HepG2 (cell line): ENCODE results near the gene HCAR1. TPM values are rescaled to one million over a fixed set of nuclear protein-coding genes. Genes with fewer than 3 reads are reported as not detected.
"Not testable (repeated sequence)": the region's sequence is repeated elsewhere in the genome, so short reads cannot be mapped to it uniquely, and the experiment has no call there.

Source experiments
- ATAC-seq: fragments of 200-7000 bp; cut with Tn5 transposase; 3 replicates; pipeline ENCODE4 v1.9.1; 2020; ENCODE audit warnings: mild to moderate bottlenecking, moderate library complexity
- BruUV-seq: library from RNA; stranded (reverse); fragments of 400-500 nt; replicated peaks from 2 replicates; lab custom pipeline; 2021; lab: Mats Ljungman, UMichigan
- CTCF ChIA-PET: fragments of 300-600 bp; formaldehyde crosslinking; extraction: SDS; loops from one replicate; lab custom pipeline; 2021; ENCODE audit warnings: low total read pairs, inconsistent platforms, low intra/inter-chr PET ratio; lab: Yijun Ruan, JAX
- POLR2A ChIA-PET: fragments of 350-600 bp; sonication (Branson Sonifier 250); formaldehyde crosslinking; loops from one replicate; lab custom pipeline; 2020; ENCODE audit warnings: antibody characterized with exemption, inconsistent platforms; lab: Yijun Ruan, JAX
- DNase-seq: peaks from one replicate; pipeline ENCODE4 v3.0.0-alpha.2; 2015; ENCODE audit warnings: low spot score
- FAIRE-seq: peaks from 3 replicates; lab custom pipeline; 2011; peaks lifted over from hg19 to GRCh38; lab: Jason Lieb, UNC
- H2AFZ ChIP-seq: one replicate; pipeline ENCODE4 v1.6.1; 2011; ENCODE audit warnings: low read length, inconsistent platforms
- H3K27ac ChIP-seq: fragments of 300-600 bp; 3 replicates; pipeline ENCODE4 v1.8.0; 2011; ENCODE audit warnings: mixed run types, mild to moderate bottlenecking, mixed read lengths, low read length, inconsistent platforms; ENCODE audit not compliant: insufficient read depth; ENCODE audit errors: extremely low read length
- H3K27me3 ChIP-seq, 2 experiments: fragments of 200-600 bp in 1 of 2; 2 replicates in 1 of 2; 3 replicates in 1 of 2; pipeline versions ENCODE4 v1.6.0 to v1.8.0; 2011; ENCODE audit warnings: low read length in 2 of 2, mild to moderate bottlenecking in 2 of 2, moderate library complexity in 2 of 2, inconsistent platforms in 1 of 2; ENCODE audit not compliant: insufficient read depth in 2 of 2, control insufficient read depth in 1 of 2
- H3K36me3 ChIP-seq, 2 experiments: fragments of 200-600 bp in 1 of 2; replicated peaks in 1 of 2; 2 replicates in 1 of 2; 3 replicates in 1 of 2; pipeline versions ENCODE4 v1.5.1 to v1.8.0; 2011; ENCODE audit warnings: low read length in 2 of 2, inconsistent platforms in 1 of 2; ENCODE audit not compliant: insufficient read depth in 2 of 2, control insufficient read depth in 1 of 2
- H3K4me1 ChIP-seq: 2 replicates; pipeline ENCODE4 v1.5.1; 2012; ENCODE audit warnings: low read length, inconsistent platforms; ENCODE audit not compliant: insufficient read depth
- H3K4me2 ChIP-seq: 2 replicates; pipeline ENCODE4 v1.6.0; 2011; ENCODE audit warnings: low read depth, low read length, inconsistent platforms
- H3K4me3 ChIP-seq, 3 experiments: fragments of 200-600 bp in 1 of 3; sonication (generic), shearing (Covaris generic) in 1 of 3; replicated peaks in 1 of 3; 2 replicates each; pipeline ENCODE4 v1.5.1; 2011 to 2016; ENCODE audit warnings: low read length in 3 of 3, inconsistent platforms in 2 of 3, low read depth in 2 of 3, mild to moderate bottlenecking in 2 of 3, control low read depth in 1 of 3, mixed read lengths in 1 of 3; ENCODE audit not compliant: insufficient read depth in 1 of 3
- H3K79me2 ChIP-seq: one replicate; pipeline ENCODE4 v1.6.1; 2011; ENCODE audit warnings: low read length, inconsistent platforms; ENCODE audit not compliant: insufficient read depth
- H3K9ac ChIP-seq: 2 replicates; pipeline ENCODE4 v1.6.0; 2011; ENCODE audit warnings: mild to moderate bottlenecking, low read depth, low read length, inconsistent platforms; ENCODE audit not compliant: insufficient read depth
- H3K9me3 ChIP-seq: 2 replicates; pipeline ENCODE4 v1.5.1; 2012; ENCODE audit warnings: mild to moderate bottlenecking, low read length
- H4K20me1 ChIP-seq: 2 replicates; pipeline ENCODE4 v1.6.0; 2011; ENCODE audit warnings: inconsistent platforms, mild to moderate bottlenecking, low read length, moderate library complexity; ENCODE audit not compliant: insufficient read depth
- ATRX ChIP-seq: sonication (generic); formaldehyde crosslinking; IDR thresholded peaks from 2 replicates; pipeline ENCODE4 v1.4.0; 2020; ENCODE audit warnings: missing genetic modification reagents, borderline replicate concordance
- CREM ChIP-seq, 2 experiments: sonication (generic) in 1 of 2; formaldehyde crosslinking in 1 of 2; IDR thresholded peaks; 2 replicates each; pipeline versions ENCODE4 v1.4.0 to v1.6.1; 2016 to 2020; ENCODE audit warnings: antibody characterized with exemption in 1 of 2, mild to moderate bottlenecking in 1 of 2, missing genetic modification reagents in 1 of 2
- JUND ChIP-seq: sonication (generic); formaldehyde crosslinking; IDR thresholded peaks from 2 replicates; pipeline ENCODE4 v1.8.0; 2022; ENCODE audit warnings: mild to moderate bottlenecking, missing genetic modification reagents
- MTF2 ChIP-seq: sonication (generic); formaldehyde crosslinking; IDR thresholded peaks from 2 replicates; pipeline ENCODE4 v1.5.0; 2020; ENCODE audit warnings: missing genetic modification reagents, borderline replicate concordance
- NFYB ChIP-seq: sonication (generic); formaldehyde crosslinking; IDR thresholded peaks from 2 replicates; pipeline ENCODE4 v1.4.0; 2020; ENCODE audit warnings: missing genetic modification reagents
- NFYC ChIP-seq: IDR thresholded peaks from 2 replicates; pipeline ENCODE4 v1.6.1; 2016; ENCODE audit warnings: missing genetic modification reagents, missing compliant biosample characterization
- RAD51 ChIP-seq: fragments of 450-650 bp; IDR thresholded peaks from 2 replicates; pipeline ENCODE4 v1.6.1; 2016; ENCODE audit warnings: borderline replicate concordance
- REPIN1 ChIP-seq: sonication (generic); formaldehyde crosslinking; IDR thresholded peaks from 2 replicates; pipeline ENCODE4 v1.8.0; 2022; ENCODE audit warnings: missing genetic modification reagents, low read depth, mild to moderate bottlenecking, borderline replicate concordance
- SKI ChIP-seq: fragments of 450-650 bp; IDR thresholded peaks from one replicate; pipeline ENCODE4 v1.6.1; 2018; ENCODE audit warnings: mild to moderate bottlenecking; ENCODE audit not compliant: partially characterized antibody
- ZFP62 ChIP-seq: sonication (generic); formaldehyde crosslinking; IDR thresholded peaks from 2 replicates; pipeline ENCODE4 v1.4.0; 2020; ENCODE audit warnings: missing genetic modification reagents
- ZMYM4 ChIP-seq: sonication (generic); formaldehyde crosslinking; IDR thresholded peaks from 2 replicates; pipeline ENCODE4 v1.8.1; 2023; ENCODE audit warnings: mild to moderate bottlenecking, missing genetic modification reagents
- ZNF263 ChIP-seq: sonication (generic); formaldehyde crosslinking; IDR thresholded peaks from 2 replicates; pipeline ENCODE4 v1.4.0; 2020; ENCODE audit warnings: missing genetic modification reagents
- ZNF274 ChIP-seq: sonication (generic); formaldehyde crosslinking; IDR thresholded peaks from 2 replicates; pipeline ENCODE4 v1.5.1; 2020; ENCODE audit warnings: mild to moderate bottlenecking, missing genetic modification reagents
- ZNF547 ChIP-seq: sonication (generic); formaldehyde crosslinking; IDR thresholded peaks from 2 replicates; pipeline ENCODE4 v1.5.1; 2020; ENCODE audit warnings: mild to moderate bottlenecking, missing genetic modification reagents
- ZNF746 ChIP-seq: sonication (generic); formaldehyde crosslinking; IDR thresholded peaks from 2 replicates; pipeline ENCODE4 v1.8.0; 2022; ENCODE audit warnings: mild to moderate bottlenecking, missing genetic modification reagents
- WGBS: methylation state at CpG from one replicate; pipeline ENCODE4 v1.1.6; 2017; ENCODE audit warnings: low lambda C conversion rate; 5-methylcytosine and 5-hydroxymethylcytosine counted together
- in situ Hi-C: cut with HindIII; loops from 2 replicates; pipeline ENCODE4 v1.10.0; 2017; ENCODE audit warnings: low pct_unique_long_range_greater_than_20kb; ENCODE audit not compliant: extremely low pct_ligation_motif_present
- intact Hi-C: fragments of 100-400 bp; cut with micrococcal nuclease; formaldehyde crosslinking; loops from one replicate; pipeline ENCODE4 v1.10.0; 2022; ENCODE audit not compliant: unreplicated experiment
- polyA plus RNA-seq, 8 experiments: library from polyadenylated mRNA; depleted of rRNA in 3 of 8; stranded (reverse) in 7 of 8; unstranded in 1 of 8; fragments of >200 nt; fragmentation: Illumina TruSeq in 4 of 8; extraction: Trizol in 4 of 8; gene quantifications; 2 replicates each; pipeline versions ENCODE4 v1.2.1 to v1.2.3, GENCODE V29; 2011 to 2016; ENCODE audit warnings: low read depth in 4 of 8, missing spikeins in 1 of 8, mixed read lengths in 1 of 8; ENCODE audit not compliant: insufficient read depth in 1 of 8
- total RNA-seq, 5 experiments: library from RNA; depleted of rRNA; stranded (reverse); fragments of >200 nt; fragmentation: Illumina TruSeq; extraction: Trizol; gene quantifications; 2 replicates each; pipeline ENCODE4 v1.2.3, GENCODE V29; 2016; ENCODE audit warnings: low read depth in 1 of 5
- TF ChIP-seq, protein P1 (sequence below): sonication (generic); formaldehyde crosslinking; IDR thresholded peaks from 2 replicates; pipeline ENCODE4 v1.8.0; 2022; ENCODE audit warnings: missing genetic modification reagents, mild to moderate bottlenecking, borderline replicate concordance

HCAR1 gene
- total and polyA plus RNA-seq, 2 of the 13 experiments (the other 11 are each of a cell fraction or from before 2014, with no cell fraction given): 0.53 to 4.4 TPM

- Histone ChIP-seq H3K79me2 (peaks cover 24% of the 10 kb centered on the region), H3K4me2 (peak overlapping the region; percentile 85; the same call in 1 of the 2 replicates), H3K4me1 (peaks cover 44% of the 10 kb centered on the region), H3K36me3 (peaks cover 0 to 13% of the 10 kb centered on the region in 2 experiments; a peak in 3 of 5 replicates), H2AFZ (peak overlapping the region; percentile 72)
- CTCF ChIA-PET: interaction anchor here (3.0 kb wide), 1 partner anchor 113 kb away, joined by 43 read pairs; no protein-coding TSS in a partner anchor
- intact Hi-C loops: loop anchor here (10.0 kb wide), 1 partner anchor 226 kb away; the partner anchor contains the start of genes KNTC1 and RSRC2
- H4K20me1 ChIP-seq, H3K27ac ChIP-seq, POLR2A ChIA-PET, H3K27me3 ChIP-seq, H3K4me3 ChIP-seq, H3K9ac ChIP-seq, FAIRE-seq, ATAC-seq, DNase-seq, BruUV-seq, H3K9me3 ChIP-seq: not testable (repeated sequence)
- in situ Hi-C loops: loop anchor here (5.0 kb wide), 1 partner anchor 114 kb away; no protein-coding TSS in a partner anchor
- 65% methylated on average over 17 of the region's 17 CpGs for WGBS
These were observed 20.3 kb upstream of the HCAR1 start for GRCh38 chr12:122750781-122751515.

DNA sequence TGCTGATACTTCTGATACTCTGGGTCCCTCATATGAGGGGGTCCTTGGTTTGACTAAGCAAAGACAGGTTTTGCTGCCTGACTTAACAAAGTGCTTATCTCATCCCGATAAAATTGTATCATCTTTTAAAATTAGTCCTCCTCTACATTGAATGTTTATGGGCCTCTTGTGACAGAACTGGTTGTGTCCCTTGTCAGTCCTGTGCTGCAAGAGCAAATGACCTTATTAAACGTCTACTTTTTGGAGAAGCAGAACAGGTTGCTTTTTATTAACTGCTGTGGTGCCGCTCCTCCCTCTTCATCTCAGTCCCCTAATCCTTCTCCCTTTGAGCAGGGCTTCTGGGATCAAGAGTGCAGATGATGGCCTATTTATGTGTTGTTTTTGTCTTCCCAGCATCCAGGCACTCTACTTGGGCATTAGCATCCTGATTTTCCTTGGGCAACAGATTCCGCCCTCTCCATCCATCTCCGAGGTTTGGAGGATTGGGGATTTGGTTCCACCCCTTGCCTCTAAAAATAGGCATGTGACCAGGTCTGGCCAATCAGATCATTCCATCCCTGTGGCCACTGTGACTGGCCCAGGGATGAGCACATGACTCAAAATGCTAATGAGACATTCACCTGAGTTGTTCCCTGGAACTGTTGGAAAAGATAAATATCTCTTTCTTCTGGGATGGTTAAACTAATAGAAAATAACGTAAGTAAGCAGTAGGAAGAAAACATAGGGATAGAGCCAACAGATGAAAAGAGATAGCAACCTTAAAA lies 19.1 kb upstream of the HCAR1 start:
- intact Hi-C loops: loop anchor here (10.0 kb wide), 1 partner anchor 225 kb away; the partner anchor contains the start of genes KNTC1 and RSRC2
- H3K4me1 ChIP-seq: peaks cover 39% of the 10 kb centered on the region
- CTCF ChIA-PET: no interaction called here
- in situ Hi-C loops: loop anchor here (5.0 kb wide), 1 partner anchor 112 kb away; no protein-coding TSS in a partner anchor
- peak overlapping the region; percentile 6; the same call in 1 of the 2 replicates for H3K4me2 ChIP-seq
- no TSS peak for BruUV-seq
- no peak for FAIRE-seq
- no peak for DNase-seq
- no peaks in the 10 kb centered on the region; a peak in 1 of 5 replicates for H3K27me3 ChIP-seq
- H4K20me1 ChIP-seq: no peaks in the 10 kb centered on the region
- WGBS: 41% methylated on average over 6 of the region's 6 CpGs
- no peak overlapping the region for H3K9ac ChIP-seq
- H3K4me3 ChIP-seq: no peak overlapping the region
- H3K27ac ChIP-seq: no peak overlapping the region
- ATAC-seq: no peak
- no peak overlapping the region for H2AFZ ChIP-seq
- no peaks in the 10 kb centered on the region for H3K9me3 ChIP-seq
- peaks cover 19% of the 10 kb centered on the region for H3K79me2 ChIP-seq
- POLR2A ChIA-PET: no interaction called here
- peaks cover 0 to 5% of the 10 kb centered on the region in 2 experiments; a peak in 3 of 5 replicates for H3K36me3 ChIP-seq
- TF ChIP-seq, protein P1, sequence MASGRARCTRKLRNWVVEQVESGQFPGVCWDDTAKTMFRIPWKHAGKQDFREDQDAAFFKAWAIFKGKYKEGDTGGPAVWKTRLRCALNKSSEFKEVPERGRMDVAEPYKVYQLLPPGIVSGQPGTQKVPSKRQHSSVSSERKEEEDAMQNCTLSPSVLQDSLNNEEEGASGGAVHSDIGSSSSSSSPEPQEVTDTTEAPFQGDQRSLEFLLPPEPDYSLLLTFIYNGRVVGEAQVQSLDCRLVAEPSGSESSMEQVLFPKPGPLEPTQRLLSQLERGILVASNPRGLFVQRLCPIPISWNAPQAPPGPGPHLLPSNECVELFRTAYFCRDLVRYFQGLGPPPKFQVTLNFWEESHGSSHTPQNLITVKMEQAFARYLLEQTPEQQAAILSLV (CRISPR knock-in tag): no peak
- no peak for TF ChIP-seq SKI
- no peak for TF ChIP-seq JUND (CRISPR knock-in tag)
- no peak for TF ChIP-seq ZFP62 (CRISPR knock-in tag)
- no peak for TF ChIP-seq ATRX (CRISPR knock-in tag)
- TF ChIP-seq REPIN1 (CRISPR knock-in tag): no peak
- peak; percentile 50; the same call in 1 of the 2 replicates for TF ChIP-seq NFYB
- TF ChIP-seq ZNF274 (CRISPR knock-in tag): no peak
- TF ChIP-seq RAD51: peak; percentile 62
- TF ChIP-seq ZNF746 (CRISPR knock-in tag): no peak
- peak; percentile 51 for TF ChIP-seq ZMYM4 (CRISPR knock-in tag)
- no peak for TF ChIP-seq ZNF263 (CRISPR knock-in tag)
- no peak for TF ChIP-seq ZNF547 (CRISPR knock-in tag)
- no peak for TF ChIP-seq MTF2 (CRISPR knock-in tag)
- no peak for TF ChIP-seq CREM (IDR thresholded peaks at IDR 0.05)
- TF ChIP-seq CREM (CRISPR knock-in tag; IDR thresholded peaks at IDR 0.05): no peak
- peak; percentile 79 for TF ChIP-seq NFYC (CRISPR knock-in tag)
